K562 (cell line): ENCODE data around the gene ILDR1.

Source experiments
- BACH1 ChIP-seq: fragments of 200-800 bp; sonication (Bioruptor generic); IDR thresholded peaks from 2 replicates; pipeline ENCODE4 v1.6.1; 2016; ENCODE audit warnings: missing genetic modification characterization, missing compliant biosample characterization
- CCNT2 ChIP-seq: IDR thresholded peaks from 2 replicates; pipeline ENCODE4 v1.6.1; 2011; ENCODE audit warnings: borderline replicate concordance, low read depth, mild to moderate bottlenecking, moderate library complexity, mixed read lengths, low read length; ENCODE audit not compliant: insufficient read length; ENCODE audit errors: extremely low read depth
- EP300 ChIP-seq: IDR thresholded peaks from 2 replicates; pipeline ENCODE4 v1.6.1; 2012; ENCODE audit warnings: low read length, improper control_type of control experiment
- GABPA ChIP-seq: fragments of 200-800 bp; sonication (Bioruptor generic); conservative IDR thresholded peaks from 2 replicates; pipeline ENCODE4 v1.6.1; 2016; ENCODE audit warnings: low read depth, missing genetic modification characterization, missing compliant biosample characterization
- STAT5A ChIP-seq: IDR thresholded peaks from 2 replicates; pipeline ENCODE4 v1.6.1; 2012; ENCODE audit warnings: low read length, inconsistent platforms, borderline replicate concordance
- TF ChIP-seq, protein P1 (sequence below): fragments of 250-450 bp; sonication (Bioruptor Pico); IDR thresholded peaks from 2 replicates; pipeline ENCODE4 v1.5.0; 2021; ENCODE audit warnings: mild to moderate bottlenecking, borderline replicate concordance
- TF ChIP-seq, protein P2 (sequence below), 3 experiments: IDR thresholded peaks in 2 of 3; conservative IDR thresholded peaks in 1 of 3; 2 replicates each; pipeline ENCODE4 v1.5.1; 2011 to 2012; ENCODE audit warnings: low read length in 3 of 3, mild to moderate bottlenecking in 3 of 3, control low read depth in 2 of 3, improper control_type of control experiment in 1 of 3, inconsistent platforms in 1 of 3, low read depth in 1 of 3, mixed read lengths in 1 of 3, moderate library complexity in 1 of 3; ENCODE audit not compliant: insufficient read depth in 2 of 3
- TF ChIP-seq, protein P3 (sequence below): sonication (generic); formaldehyde crosslinking; IDR thresholded peaks from 2 replicates; pipeline ENCODE4 v1.8.0; 2023; ENCODE audit warnings: missing genetic modification reagents, mild to moderate bottlenecking, borderline replicate concordance

DNA sequence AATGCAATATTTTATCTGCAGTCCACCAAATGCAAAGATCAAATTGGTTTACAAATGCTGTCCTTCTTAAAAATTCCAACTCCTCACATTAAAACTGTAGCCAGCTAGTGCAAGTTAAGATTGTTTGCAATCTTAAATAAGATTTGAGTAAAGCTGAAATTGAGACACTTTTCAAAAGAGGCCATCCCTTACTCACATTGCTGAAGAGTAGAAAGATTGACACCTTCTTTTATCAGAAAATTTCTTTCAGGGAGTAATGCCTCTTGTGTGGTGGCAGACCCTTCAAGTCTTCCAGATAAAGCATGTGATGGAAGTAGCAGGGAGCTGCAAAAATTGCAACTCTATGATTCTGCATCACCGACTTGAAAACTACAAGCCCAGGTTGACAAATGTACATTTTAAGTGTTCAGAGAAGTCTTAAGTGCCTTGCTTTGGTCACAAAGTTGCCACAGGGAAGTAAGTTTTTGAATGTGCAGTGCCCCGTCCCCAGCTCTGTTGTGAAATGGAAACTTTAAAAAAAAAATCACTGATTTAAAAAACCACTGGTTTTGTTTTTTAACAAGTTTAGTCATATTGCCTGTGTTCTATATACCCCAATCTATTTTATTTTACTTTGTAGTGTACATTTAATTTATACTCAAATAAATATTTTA is 45.7 kb upstream of the ILDR1 start:
- TF ChIP-seq, protein P1, sequence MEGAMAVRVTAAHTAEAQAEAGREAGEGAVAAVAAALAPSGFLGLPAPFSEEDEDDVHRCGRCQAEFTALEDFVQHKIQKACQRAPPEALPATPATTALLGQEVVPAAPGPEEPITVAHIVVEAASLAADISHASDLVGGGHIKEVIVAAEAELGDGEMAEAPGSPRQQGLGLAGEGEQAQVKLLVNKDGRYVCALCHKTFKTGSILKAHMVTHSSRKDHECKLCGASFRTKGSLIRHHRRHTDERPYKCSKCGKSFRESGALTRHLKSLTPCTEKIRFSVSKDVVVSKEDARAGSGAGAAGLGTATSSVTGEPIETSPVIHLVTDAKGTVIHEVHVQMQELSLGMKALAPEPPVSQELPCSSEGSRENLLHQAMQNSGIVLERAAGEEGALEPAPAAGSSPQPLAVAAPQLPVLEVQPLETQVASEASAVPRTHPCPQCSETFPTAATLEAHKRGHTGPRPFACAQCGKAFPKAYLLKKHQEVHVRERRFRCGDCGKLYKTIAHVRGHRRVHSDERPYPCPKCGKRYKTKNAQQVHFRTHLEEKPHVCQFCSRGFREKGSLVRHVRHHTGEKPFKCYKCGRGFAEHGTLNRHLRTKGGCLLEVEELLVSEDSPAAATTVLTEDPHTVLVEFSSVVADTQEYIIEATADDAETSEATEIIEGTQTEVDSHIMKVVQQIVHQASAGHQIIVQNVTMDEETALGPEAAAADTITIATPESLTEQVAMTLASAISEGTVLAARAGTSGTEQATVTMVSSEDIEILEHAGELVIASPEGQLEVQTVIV = no peak
- TF ChIP-seq EP300 (no peak), BACH1 (tag) (no peak), STAT5A (no peak), GABPA (tag) (no peak), CCNT2 (no peak)
- TF ChIP-seq, protein P2, sequence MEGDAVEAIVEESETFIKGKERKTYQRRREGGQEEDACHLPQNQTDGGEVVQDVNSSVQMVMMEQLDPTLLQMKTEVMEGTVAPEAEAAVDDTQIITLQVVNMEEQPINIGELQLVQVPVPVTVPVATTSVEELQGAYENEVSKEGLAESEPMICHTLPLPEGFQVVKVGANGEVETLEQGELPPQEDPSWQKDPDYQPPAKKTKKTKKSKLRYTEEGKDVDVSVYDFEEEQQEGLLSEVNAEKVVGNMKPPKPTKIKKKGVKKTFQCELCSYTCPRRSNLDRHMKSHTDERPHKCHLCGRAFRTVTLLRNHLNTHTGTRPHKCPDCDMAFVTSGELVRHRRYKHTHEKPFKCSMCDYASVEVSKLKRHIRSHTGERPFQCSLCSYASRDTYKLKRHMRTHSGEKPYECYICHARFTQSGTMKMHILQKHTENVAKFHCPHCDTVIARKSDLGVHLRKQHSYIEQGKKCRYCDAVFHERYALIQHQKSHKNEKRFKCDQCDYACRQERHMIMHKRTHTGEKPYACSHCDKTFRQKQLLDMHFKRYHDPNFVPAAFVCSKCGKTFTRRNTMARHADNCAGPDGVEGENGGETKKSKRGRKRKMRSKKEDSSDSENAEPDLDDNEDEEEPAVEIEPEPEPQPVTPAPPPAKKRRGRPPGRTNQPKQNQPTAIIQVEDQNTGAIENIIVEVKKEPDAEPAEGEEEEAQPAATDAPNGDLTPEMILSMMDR (IDR thresholded peaks at IDR 0.05 in 2 of 3, conservative IDR thresholded peaks at IDR 0.05 in 1 of 3; ENCODE audit: insufficient read depth in 2 of 3, low read depth in 1 of 3, low read length in 3 of 3) = no peak
- TF ChIP-seq, protein P3, sequence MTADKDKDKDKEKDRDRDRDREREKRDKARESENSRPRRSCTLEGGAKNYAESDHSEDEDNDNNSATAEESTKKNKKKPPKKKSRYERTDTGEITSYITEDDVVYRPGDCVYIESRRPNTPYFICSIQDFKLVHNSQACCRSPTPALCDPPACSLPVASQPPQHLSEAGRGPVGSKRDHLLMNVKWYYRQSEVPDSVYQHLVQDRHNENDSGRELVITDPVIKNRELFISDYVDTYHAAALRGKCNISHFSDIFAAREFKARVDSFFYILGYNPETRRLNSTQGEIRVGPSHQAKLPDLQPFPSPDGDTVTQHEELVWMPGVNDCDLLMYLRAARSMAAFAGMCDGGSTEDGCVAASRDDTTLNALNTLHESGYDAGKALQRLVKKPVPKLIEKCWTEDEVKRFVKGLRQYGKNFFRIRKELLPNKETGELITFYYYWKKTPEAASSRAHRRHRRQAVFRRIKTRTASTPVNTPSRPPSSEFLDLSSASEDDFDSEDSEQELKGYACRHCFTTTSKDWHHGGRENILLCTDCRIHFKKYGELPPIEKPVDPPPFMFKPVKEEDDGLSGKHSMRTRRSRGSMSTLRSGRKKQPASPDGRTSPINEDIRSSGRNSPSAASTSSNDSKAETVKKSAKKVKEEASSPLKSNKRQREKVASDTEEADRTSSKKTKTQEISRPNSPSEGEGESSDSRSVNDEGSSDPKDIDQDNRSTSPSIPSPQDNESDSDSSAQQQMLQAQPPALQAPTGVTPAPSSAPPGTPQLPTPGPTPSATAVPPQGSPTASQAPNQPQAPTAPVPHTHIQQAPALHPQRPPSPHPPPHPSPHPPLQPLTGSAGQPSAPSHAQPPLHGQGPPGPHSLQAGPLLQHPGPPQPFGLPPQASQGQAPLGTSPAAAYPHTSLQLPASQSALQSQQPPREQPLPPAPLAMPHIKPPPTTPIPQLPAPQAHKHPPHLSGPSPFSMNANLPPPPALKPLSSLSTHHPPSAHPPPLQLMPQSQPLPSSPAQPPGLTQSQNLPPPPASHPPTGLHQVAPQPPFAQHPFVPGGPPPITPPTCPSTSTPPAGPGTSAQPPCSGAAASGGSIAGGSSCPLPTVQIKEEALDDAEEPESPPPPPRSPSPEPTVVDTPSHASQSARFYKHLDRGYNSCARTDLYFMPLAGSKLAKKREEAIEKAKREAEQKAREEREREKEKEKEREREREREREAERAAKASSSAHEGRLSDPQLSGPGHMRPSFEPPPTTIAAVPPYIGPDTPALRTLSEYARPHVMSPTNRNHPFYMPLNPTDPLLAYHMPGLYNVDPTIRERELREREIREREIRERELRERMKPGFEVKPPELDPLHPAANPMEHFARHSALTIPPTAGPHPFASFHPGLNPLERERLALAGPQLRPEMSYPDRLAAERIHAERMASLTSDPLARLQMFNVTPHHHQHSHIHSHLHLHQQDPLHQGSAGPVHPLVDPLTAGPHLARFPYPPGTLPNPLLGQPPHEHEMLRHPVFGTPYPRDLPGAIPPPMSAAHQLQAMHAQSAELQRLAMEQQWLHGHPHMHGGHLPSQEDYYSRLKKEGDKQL (CRISPR knock-in tag) = no peak
